ENCODE results near the gene ZBTB2. TPM values are rescaled to one million over a fixed set of nuclear protein-coding genes. Genes with fewer than 3 reads are reported as not detected.
A peak's percentile ranks its signal among the peaks of the same experiment; 100 is the strongest.

The ZBTB2 gene
- total RNA-seq: 10.7 TPM
- long read RNA-seq, transcript ZBTB2-201 (3 exons, 3,090 nt): major isoform, 7 of 13 reads
- long read RNA-seq, partial matches to known transcripts: 1 of 13 reads
- long read RNA-seq, other reads (novel, unspliced or antisense): 5 of 13 reads

- DNase-seq (ENCODE audit: low spot score): peak; percentile 91
These were observed at the start of gene ZBTB2 for GRCh38 chr6:151391471-151392413. TSS of gene ZBTB2 (minus strand) at chr6:151391559. CDS start at chr6:151373637, 17,922 bp downstream.

GRCh38 chr6:151440930-151441329, 49.6 kb upstream of the ZBTB2 start:
- DNase-seq (ENCODE audit: low spot score): no peak

GRCh38 chr6:151440498-151440897, 49.1 kb upstream of the ZBTB2 start:
- no peak for DNase-seq (ENCODE audit: low spot score)

- no peak for DNase-seq (ENCODE audit: low spot score)
These were observed 46.0 kb upstream of the ZBTB2 start for GRCh38 chr6:151437401-151437800.

GRCh38 chr6:151436802-151437201, 45.4 kb upstream of the ZBTB2 start:
- DNase-seq (ENCODE audit: low spot score): no peak

GRCh38 chr6:151436300-151436699, 44.9 kb upstream of the ZBTB2 start:
- DNase-seq (ENCODE audit: low spot score): no peak

GRCh38 chr6:151434369-151434768, 43.0 kb upstream of the ZBTB2 start:
- no peak for DNase-seq (ENCODE audit: low spot score)

GRCh38 chr6:151432651-151433050, 41.3 kb upstream of the ZBTB2 start:
- DNase-seq (ENCODE audit: low spot score): no peak

GRCh38 chr6:151431337-151431736, 40.0 kb upstream of the ZBTB2 start:
- DNase-seq (ENCODE audit: low spot score): no peak

- DNase-seq (ENCODE audit: low spot score): no peak
These were observed 39.5 kb upstream of the ZBTB2 start for GRCh38 chr6:151430886-151431285.

- no peak for DNase-seq (ENCODE audit: low spot score)
These were observed 36.9 kb upstream of the ZBTB2 start for GRCh38 chr6:151428093-151428735.

- no peak for DNase-seq (ENCODE audit: low spot score)
These were observed 34.2 kb upstream of the ZBTB2 start for GRCh38 chr6:151425561-151425960.

GRCh38 chr6:151422981-151423380, 31.6 kb upstream of the ZBTB2 start:
- no peak for DNase-seq (ENCODE audit: low spot score)

- no peak for DNase-seq (ENCODE audit: low spot score)
These were observed 26.1 kb upstream of the ZBTB2 start for GRCh38 chr6:151417477-151417876.

GRCh38 chr6:151414641-151415260, 23.4 kb upstream of the ZBTB2 start:
- no peak for DNase-seq (ENCODE audit: low spot score)

- DNase-seq (ENCODE audit: low spot score): no peak
These were observed 22.2 kb upstream of the ZBTB2 start for GRCh38 chr6:151413372-151414145.

GRCh38 chr6:151412909-151413308, 21.6 kb upstream of the ZBTB2 start:
- DNase-seq (ENCODE audit: low spot score): no peak

- no peak for DNase-seq (ENCODE audit: low spot score)
These were observed 18.3 kb upstream of the ZBTB2 start for GRCh38 chr6:151409679-151410078.

GRCh38 chr6:151409260-151409659, 17.9 kb upstream of the ZBTB2 start:
- no peak for DNase-seq (ENCODE audit: low spot score)

- no peak for DNase-seq (ENCODE audit: low spot score)
These were observed 17.5 kb upstream of the ZBTB2 start for GRCh38 chr6:151408858-151409257.

GRCh38 chr6:151403919-151404308, 12.6 kb upstream of the ZBTB2 start:
- DNase-seq (ENCODE audit: low spot score): no peak

Measured in mesenteric fat pad (tissue), 1 donor.